PC-3 (cell line): ENCODE data around the gene ATF6.

ENCODE experiments used
- CTCF ChIP-seq: fragments of 300-600 bp; sonication (generic); conservative IDR thresholded peaks from 2 replicates; pipeline ENCODE4 v1.5.1; 2017; ENCODE audit warnings: antibody characterized with exemption, low read depth, mild to moderate bottlenecking, low read length
- EZH2 ChIP-seq: fragments of 300-600 bp; sonication (generic); IDR thresholded peaks from one replicate; pipeline ENCODE4 v1.6.1; 2017; ENCODE audit warnings: antibody characterized with exemption, mild to moderate bottlenecking, low read length; ENCODE audit not compliant: unreplicated experiment
- EZH2phosphoT487 ChIP-seq: fragments of 300-600 bp; sonication (generic); IDR thresholded peaks from 2 replicates; pipeline ENCODE4 v1.6.1; 2018; ENCODE audit warnings: mild to moderate bottlenecking, antibody characterized with exemption, low read length, borderline replicate concordance

GRCh38 chr1:161966067-161966466, 199.9 kb downstream of the ATF6 start:
- TF ChIP-seq CTCF (no peak), EZH2phosphoT487 (no peak), EZH2 (no peak)
